Ascending aorta (tissue), 2 donors: Measurements from ENCODE around the gene CHCHD2. TPM values are rescaled to one million over a fixed set of nuclear protein-coding genes. Genes with fewer than 3 reads are reported as not detected.
"Not testable (repeated sequence)": the region's sequence is repeated elsewhere in the genome, so short reads cannot be mapped to it uniquely, and the experiment has no call there.

ENCODE experiments used
- DNase-seq, 2 donors: peaks; one replicate each; pipeline ENCODE4 v3.0.0-alpha.2; 2019; ENCODE audit warnings: low spot score in 2 of 2
- H3K27ac ChIP-seq, 2 donors: fragments of 200-600 bp; sonication (generic); one replicate each; pipeline ENCODE4 v1.5.1; 2016 to 2017; ENCODE audit warnings: mild to moderate bottlenecking in 1 of 2
- H3K27me3 ChIP-seq: fragments of 200-600 bp; sonication (generic); one replicate; pipeline ENCODE4 v1.5.1; 2017
- H3K36me3 ChIP-seq, 2 donors: fragments of 200-600 bp; sonication (generic); one replicate each; pipeline ENCODE4 v1.5.1; 2016
- H3K4me1 ChIP-seq, 2 donors: fragments of 200-600 bp; sonication (generic); one replicate each; pipeline ENCODE4 v1.5.1; 2016 to 2017; ENCODE audit warnings: mild to moderate bottlenecking in 1 of 2
- H3K4me3 ChIP-seq, 2 donors: fragments of 200-600 bp; sonication (generic); one replicate each; pipeline ENCODE4 v1.5.1; 2016 to 2017; ENCODE audit warnings: mild to moderate bottlenecking in 1 of 2
- H3K9me3 ChIP-seq, 2 donors: fragments of 200-600 bp; sonication (generic); one replicate each; pipeline ENCODE4 v1.5.1; 2016
- intact Hi-C: fragments of 100-400 bp; cut with DNase I; formaldehyde crosslinking; loops from one replicate; pipeline ENCODE4 v1.15.1; 2023
- total RNA-seq: library from RNA; depleted of rRNA; stranded (reverse); fragments of >200 nt; gene quantifications from one replicate; pipeline ENCODE4 v1.1.0, GENCODE V29; 2016
- TF ChIP-seq, protein P1 (sequence below), 3 experiments: fragments of 200-600 bp in 2 of 3; fragments of 450-650 bp in 1 of 3; sonication (generic) in 2 of 3; IDR thresholded peaks; one replicate each; pipeline ENCODE4 v1.5.1; 2016 to 2019; ENCODE audit warnings: antibody characterized with exemption in 3 of 3, mild to moderate bottlenecking in 1 of 3, moderate library complexity in 1 of 3

Gene CHCHD2
- total RNA-seq, 1 donor from 2014 or later: 323 TPM

DNA sequence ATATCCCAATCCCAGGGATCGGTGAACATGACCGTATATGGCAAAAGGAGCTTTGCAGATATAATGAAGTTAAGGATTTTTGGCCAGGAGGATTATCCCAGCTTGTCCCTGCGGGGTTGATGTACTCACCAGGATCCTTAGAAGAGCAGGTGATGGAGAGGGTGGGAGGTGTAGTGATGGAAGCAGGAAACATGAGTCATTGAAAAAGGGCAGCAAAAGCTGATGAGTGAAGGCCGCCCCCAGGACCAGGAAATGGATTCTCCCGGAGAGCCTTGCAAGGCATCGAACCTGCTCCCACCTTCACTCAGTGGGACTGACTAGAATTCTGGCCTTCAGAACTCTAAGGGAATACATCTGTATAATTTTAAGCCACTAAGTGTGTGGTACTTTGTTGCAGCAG, 15.2 kb upstream of the CHCHD2 start:
- Histone ChIP-seq H3K9me3 (no peaks in the 10 kb centered on the region), H3K27ac (no peak overlapping the region), H3K4me1 (no peaks in the 10 kb centered on the region), H3K4me3 (no peak overlapping the region), H3K27me3 (no peaks in the 10 kb centered on the region), H3K36me3 (no peaks in the 10 kb centered on the region)
- intact Hi-C loops: no loop called here
- DNase-seq: peak in 1 of 2 donors; percentile 12
- TF ChIP-seq, protein P1, sequence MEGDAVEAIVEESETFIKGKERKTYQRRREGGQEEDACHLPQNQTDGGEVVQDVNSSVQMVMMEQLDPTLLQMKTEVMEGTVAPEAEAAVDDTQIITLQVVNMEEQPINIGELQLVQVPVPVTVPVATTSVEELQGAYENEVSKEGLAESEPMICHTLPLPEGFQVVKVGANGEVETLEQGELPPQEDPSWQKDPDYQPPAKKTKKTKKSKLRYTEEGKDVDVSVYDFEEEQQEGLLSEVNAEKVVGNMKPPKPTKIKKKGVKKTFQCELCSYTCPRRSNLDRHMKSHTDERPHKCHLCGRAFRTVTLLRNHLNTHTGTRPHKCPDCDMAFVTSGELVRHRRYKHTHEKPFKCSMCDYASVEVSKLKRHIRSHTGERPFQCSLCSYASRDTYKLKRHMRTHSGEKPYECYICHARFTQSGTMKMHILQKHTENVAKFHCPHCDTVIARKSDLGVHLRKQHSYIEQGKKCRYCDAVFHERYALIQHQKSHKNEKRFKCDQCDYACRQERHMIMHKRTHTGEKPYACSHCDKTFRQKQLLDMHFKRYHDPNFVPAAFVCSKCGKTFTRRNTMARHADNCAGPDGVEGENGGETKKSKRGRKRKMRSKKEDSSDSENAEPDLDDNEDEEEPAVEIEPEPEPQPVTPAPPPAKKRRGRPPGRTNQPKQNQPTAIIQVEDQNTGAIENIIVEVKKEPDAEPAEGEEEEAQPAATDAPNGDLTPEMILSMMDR (IDR thresholded peaks at IDR 0.05): no peak

DNA sequence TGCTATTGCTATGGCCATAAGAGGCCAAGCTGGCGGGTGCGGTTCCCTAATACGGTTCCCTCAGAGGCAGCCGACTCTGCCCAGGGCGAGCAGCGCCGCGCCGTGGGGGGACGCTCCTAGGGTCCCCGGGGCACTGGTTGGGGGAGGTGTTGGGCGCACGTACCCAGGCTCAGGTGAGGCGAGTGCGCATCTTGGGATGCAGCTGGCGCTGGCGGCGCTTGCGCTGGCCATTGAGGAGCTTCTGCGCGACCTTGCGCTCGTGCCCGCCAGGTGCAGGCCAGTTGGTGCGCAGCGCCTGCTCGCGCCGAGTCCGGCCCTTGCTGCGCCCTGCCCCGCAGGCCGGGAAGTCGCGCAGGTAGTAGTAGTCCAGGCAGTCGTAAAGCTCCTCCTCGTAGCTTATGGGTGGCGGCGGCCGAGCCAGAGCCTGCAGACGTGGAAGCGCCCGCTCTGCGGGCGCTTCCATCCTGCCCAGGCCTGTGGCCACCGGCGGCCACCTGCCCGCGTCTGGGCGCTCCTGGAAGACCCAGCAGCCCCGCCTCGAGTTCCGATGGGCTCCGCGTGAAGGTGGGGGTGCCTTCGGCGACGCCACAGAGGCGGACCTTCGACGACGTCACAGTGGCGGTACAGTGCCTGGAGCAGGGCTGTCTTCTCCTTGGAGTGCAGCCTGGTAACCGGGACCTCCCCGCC, 9.7 kb upstream of the CHCHD2 start, which contains the start of gene NUPR2:
Gene NUPR2 (minus strand): TSS at position 566 of the 687 bp plus-strand sequence. CDS start 103 bp downstream, at position 463.
- no peak for DNase-seq
- TF ChIP-seq, protein P1 (IDR thresholded peaks at IDR 0.05): no peak
- Histone ChIP-seq H3K4me1 (no peaks in the 10 kb centered on the region), H3K9me3 (no peaks in the 10 kb centered on the region), H3K36me3 (no peaks in the 10 kb centered on the region), H3K4me3 (peak within 1 kb of the TSS in 1 of 2 donors; percentile 66), H3K27me3 (no peaks in the 10 kb centered on the region), H3K27ac (peak within 1 kb of the TSS in 1 of 2 donors; percentile 4)
- intact Hi-C loops: no loop called here

DNA sequence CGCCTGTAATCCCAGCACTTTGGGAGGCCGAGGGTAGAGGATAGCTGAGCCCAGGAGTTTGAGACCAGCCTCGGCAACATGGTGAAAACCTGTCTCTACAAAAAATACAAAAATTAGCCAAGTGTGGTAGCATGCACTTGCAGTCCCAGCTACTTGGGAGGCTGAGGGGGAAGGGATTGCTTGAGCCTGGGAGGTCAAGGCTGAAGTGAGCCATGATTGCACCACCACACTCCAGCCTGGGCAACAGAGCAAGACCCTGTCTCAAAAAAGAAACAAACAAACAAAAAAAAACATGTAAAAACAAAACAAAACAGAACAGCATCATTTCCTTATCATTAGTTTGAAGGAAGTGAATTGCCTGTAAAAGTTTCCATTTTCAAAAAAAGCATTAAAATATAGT, 6.0 kb upstream of the CHCHD2 start:
- H3K4me3 ChIP-seq, DNase-seq, H3K4me1 ChIP-seq, H3K27ac ChIP-seq, H3K9me3 ChIP-seq, intact Hi-C loops, H3K36me3 ChIP-seq, H3K27me3 ChIP-seq: not testable (repeated sequence)

DNA sequence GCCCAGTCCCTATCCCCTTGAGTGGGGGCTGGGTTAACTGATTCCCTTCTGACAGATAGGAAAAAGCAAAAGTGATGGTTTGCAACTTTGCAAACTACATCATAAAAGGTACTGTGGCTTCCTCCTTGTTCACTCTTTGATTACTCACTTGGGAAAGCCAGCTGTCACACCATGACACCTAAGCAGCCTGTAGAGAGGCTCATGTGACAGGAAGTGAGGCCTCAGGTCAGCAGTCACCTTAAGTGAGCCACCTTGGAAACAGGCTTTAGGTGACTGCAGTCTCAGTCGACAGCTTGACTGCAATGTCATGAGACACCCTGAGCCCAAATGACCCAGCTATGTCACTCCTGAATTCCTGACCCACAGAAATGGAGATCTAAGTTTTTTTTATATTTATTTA, 4.3 kb upstream of the CHCHD2 start:
- peaks cover 0 to 4% of the 10 kb centered on the region in 2 donors for H3K4me1 ChIP-seq
- TF ChIP-seq, protein P1 (IDR thresholded peaks at IDR 0.05): no peak
- no peaks in the 10 kb centered on the region for H3K36me3 ChIP-seq
- DNase-seq: no peak
- H3K9me3 ChIP-seq: no peaks in the 10 kb centered on the region
- H3K4me3 ChIP-seq: no peak overlapping the region
- no peak overlapping the region for H3K27ac ChIP-seq
- intact Hi-C loops: no loop called here
- no peaks in the 10 kb centered on the region for H3K27me3 ChIP-seq

DNA sequence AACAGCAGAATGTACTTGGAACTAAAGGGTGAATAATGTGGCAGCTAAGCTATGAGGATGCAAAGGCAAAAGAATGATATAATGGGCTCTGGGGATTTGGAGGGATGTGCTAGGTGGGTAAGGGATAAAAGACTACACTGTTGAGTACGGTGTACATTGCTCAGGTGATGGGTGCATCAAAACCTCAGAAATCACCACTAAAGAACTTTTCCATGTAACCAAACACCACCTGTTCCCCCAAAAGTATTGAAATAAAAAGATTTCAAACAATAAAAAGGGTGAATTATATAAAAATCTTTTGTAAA, 1.6 kb upstream of the CHCHD2 start:
- no peaks in the 10 kb centered on the region for H3K9me3 ChIP-seq
- intact Hi-C loops: loop anchor here (2.0 to 5.0 kb wide), 5 partner anchors 15 to 1351 kb away; partner anchors contain the start of genes PHKG1, SEC61G and ZNF713
- H3K27ac ChIP-seq: no peak overlapping the region
- H3K36me3 ChIP-seq: peaks cover 14 to 15% of the 10 kb centered on the region in 2 donors
- no peak overlapping the region for H3K4me3 ChIP-seq
- TF ChIP-seq, protein P1 (IDR thresholded peaks at IDR 0.05): no peak
- H3K27me3 ChIP-seq: no peaks in the 10 kb centered on the region
- no peak for DNase-seq
- H3K4me1 ChIP-seq: peaks cover 0 to 12% of the 10 kb centered on the region in 2 donors

DNA sequence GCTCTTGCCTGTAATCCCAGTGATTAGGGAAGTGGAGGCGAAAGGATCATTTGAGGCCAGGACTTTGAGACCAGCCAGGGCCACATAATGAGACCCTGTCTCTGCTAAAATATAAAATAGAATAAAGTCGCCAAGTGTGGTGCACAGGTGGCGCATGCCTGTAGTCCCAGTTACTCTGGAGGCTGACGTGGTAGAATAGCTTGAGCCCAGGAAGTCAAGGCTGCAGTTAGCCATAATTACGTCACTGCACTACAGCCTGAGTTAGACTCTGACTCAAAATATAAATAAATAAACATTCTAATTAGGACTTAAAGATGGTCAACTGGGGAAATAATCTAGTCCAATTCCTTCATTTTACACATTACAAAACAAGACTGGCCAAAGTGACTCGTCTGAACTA, 768 bp downstream of the CHCHD2 start:
- Histone ChIP-seq H3K27me3 (no peaks in the 10 kb centered on the region), H3K36me3 (peaks cover 36 to 39% of the 10 kb centered on the region in 2 donors), H3K4me1 (peaks cover 0 to 12% of the 10 kb centered on the region in 2 donors), H3K4me3 (peak overlapping the region; percentile 70 to 74), H3K9me3 (no peaks in the 10 kb centered on the region), H3K27ac (peak overlapping the region; percentile 89 to 93)
- TF ChIP-seq, protein P1 (IDR thresholded peaks at IDR 0.05): no peak
- intact Hi-C loops: loop anchor here (5.0 kb wide), 3 partner anchors 67 to 1348 kb away; partner anchors contain the start of gene SEC61G
- DNase-seq: no peak

DNA sequence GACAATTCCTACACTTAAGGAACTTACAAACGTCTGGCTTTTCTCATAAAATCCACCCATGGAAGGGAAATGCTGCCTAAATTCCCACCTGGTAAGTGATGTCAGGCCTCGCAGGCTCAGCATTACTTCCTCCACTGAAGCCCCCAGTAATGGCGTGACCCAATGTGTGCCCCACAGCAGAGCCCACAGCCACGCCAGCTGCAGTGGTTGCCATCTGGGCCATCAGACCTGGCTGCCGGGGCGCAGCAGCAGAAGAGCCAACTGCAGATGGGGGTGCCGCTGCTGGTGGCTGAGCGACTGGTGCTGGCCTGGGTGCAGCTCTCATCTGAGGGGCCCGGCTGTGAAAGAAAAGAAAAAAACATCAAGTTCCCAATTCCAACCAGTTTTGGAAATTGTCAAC, 2.1 kb downstream of the CHCHD2 start:
- H3K4me1 ChIP-seq: peaks cover 0 to 12% of the 10 kb centered on the region in 2 donors
- DNase-seq, H3K27me3 ChIP-seq, H3K27ac ChIP-seq, H3K9me3 ChIP-seq, intact Hi-C loops, H3K4me3 ChIP-seq: not testable (repeated sequence)
- peaks cover 47 to 51% of the 10 kb centered on the region in 2 donors for H3K36me3 ChIP-seq
